Osteocyte (in vitro differentiated cells): ENCODE measurements around the gene CTCFL. TPM values are rescaled to one million over a fixed set of nuclear protein-coding genes. Genes with fewer than 3 reads are reported as not detected.
"Not testable (repeated sequence)": the region's sequence is repeated elsewhere in the genome, so short reads cannot be mapped to it uniquely, and the experiment has no call there.

Source experiments
- DNase-seq: peaks from one replicate; pipeline ENCODE4 v3.0.0; 2021; ENCODE audit warnings: mixed read lengths; ENCODE audit not compliant: unreplicated experiment; ENCODE audit errors: extremely low spot score
- H3K27ac Mint-ChIP-seq: one replicate; pipeline ENCODE4 v1.8.0; 2021; ENCODE audit warnings: mild to moderate bottlenecking, mixed read lengths; ENCODE audit not compliant: unreplicated experiment
- H3K27me3 Mint-ChIP-seq: one replicate; pipeline ENCODE4 v1.8.0; 2021; ENCODE audit warnings: mixed read lengths; ENCODE audit not compliant: unreplicated experiment
- H3K36me3 Mint-ChIP-seq: one replicate; pipeline ENCODE4 v1.8.0; 2021; ENCODE audit warnings: mixed read lengths; ENCODE audit not compliant: unreplicated experiment
- H3K4me1 Mint-ChIP-seq: one replicate; pipeline ENCODE4 v1.8.0; 2021; ENCODE audit warnings: mixed read lengths; ENCODE audit not compliant: unreplicated experiment
- H3K4me3 Mint-ChIP-seq: one replicate; pipeline ENCODE4 v1.8.0; 2021; ENCODE audit warnings: mild to moderate bottlenecking, moderate library complexity, mixed read lengths; ENCODE audit not compliant: unreplicated experiment
- H3K9me3 Mint-ChIP-seq: one replicate; pipeline ENCODE4 v1.8.0; 2021; ENCODE audit warnings: mixed read lengths; ENCODE audit not compliant: unreplicated experiment
- total RNA-seq: library from RNA; stranded (reverse); gene quantifications from 2 replicates; pipeline ENCODE4 v1.2.1, GENCODE V29; 2021
- TF ChIP-seq, protein P1 (sequence below): fragments of 200-600 bp; sonication (generic); IDR thresholded peaks from 2 replicates; pipeline ENCODE4 v1.5.0; 2021; ENCODE audit warnings: antibody characterized with exemption, mild to moderate bottlenecking, moderate library complexity

Gene CTCFL
- total RNA-seq, 1 donor from 2014 or later = not detected

- no peaks in the 10 kb centered on the region for H3K27me3 Mint-ChIP-seq
- H3K4me3 Mint-ChIP-seq = no peak overlapping the region
- no peaks in the 10 kb centered on the region for H3K36me3 Mint-ChIP-seq
- DNase-seq = no peak
- H3K9me3 Mint-ChIP-seq = no peaks in the 10 kb centered on the region
- H3K27ac Mint-ChIP-seq = no peak overlapping the region
- TF ChIP-seq, protein P1, sequence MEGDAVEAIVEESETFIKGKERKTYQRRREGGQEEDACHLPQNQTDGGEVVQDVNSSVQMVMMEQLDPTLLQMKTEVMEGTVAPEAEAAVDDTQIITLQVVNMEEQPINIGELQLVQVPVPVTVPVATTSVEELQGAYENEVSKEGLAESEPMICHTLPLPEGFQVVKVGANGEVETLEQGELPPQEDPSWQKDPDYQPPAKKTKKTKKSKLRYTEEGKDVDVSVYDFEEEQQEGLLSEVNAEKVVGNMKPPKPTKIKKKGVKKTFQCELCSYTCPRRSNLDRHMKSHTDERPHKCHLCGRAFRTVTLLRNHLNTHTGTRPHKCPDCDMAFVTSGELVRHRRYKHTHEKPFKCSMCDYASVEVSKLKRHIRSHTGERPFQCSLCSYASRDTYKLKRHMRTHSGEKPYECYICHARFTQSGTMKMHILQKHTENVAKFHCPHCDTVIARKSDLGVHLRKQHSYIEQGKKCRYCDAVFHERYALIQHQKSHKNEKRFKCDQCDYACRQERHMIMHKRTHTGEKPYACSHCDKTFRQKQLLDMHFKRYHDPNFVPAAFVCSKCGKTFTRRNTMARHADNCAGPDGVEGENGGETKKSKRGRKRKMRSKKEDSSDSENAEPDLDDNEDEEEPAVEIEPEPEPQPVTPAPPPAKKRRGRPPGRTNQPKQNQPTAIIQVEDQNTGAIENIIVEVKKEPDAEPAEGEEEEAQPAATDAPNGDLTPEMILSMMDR = no peak
- H3K4me1 Mint-ChIP-seq = peaks cover 12% of the 10 kb centered on the region
These were observed 31.8 kb downstream of the CTCFL start for GRCh38 chr20:57493091-57493615.

- peaks cover under 1% of the 10 kb centered on the region for H3K9me3 Mint-ChIP-seq
- no peak overlapping the region for H3K4me3 Mint-ChIP-seq
- H3K36me3 Mint-ChIP-seq = no peaks in the 10 kb centered on the region
- no peaks in the 10 kb centered on the region for H3K27me3 Mint-ChIP-seq
- no peak overlapping the region for H3K27ac Mint-ChIP-seq
- H3K4me1 Mint-ChIP-seq = peaks cover 12% of the 10 kb centered on the region
- TF ChIP-seq, protein P1 = no peak
- DNase-seq = no peak
These were observed 33.6 kb downstream of the CTCFL start for GRCh38 chr20:57491373-57491772.

DNA sequence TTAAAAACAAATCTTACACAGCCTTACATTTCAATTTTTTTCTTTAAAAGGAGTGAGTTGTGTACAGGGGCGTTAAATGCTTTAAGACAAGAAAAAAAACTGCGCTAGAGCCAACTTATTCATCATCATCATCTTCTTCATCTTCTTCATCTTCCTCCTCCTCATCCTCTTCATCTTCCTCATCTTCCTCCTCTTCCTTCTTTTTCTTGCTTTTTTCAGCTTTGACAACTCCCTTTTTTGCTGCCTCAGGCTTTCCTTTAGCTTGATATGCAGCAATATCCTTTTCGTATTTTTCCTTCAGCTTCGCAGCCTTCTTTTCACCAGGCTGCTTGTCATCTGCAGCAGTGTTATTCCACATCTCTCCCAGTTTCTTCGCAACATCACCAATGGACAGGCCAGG is 36.7 kb downstream of the CTCFL start:
- not testable (repeated sequence) for H3K36me3 Mint-ChIP-seq, H3K4me1 Mint-ChIP-seq, H3K27me3 Mint-ChIP-seq, H3K9me3 Mint-ChIP-seq, DNase-seq, H3K4me3 Mint-ChIP-seq, H3K27ac Mint-ChIP-seq

DNA sequence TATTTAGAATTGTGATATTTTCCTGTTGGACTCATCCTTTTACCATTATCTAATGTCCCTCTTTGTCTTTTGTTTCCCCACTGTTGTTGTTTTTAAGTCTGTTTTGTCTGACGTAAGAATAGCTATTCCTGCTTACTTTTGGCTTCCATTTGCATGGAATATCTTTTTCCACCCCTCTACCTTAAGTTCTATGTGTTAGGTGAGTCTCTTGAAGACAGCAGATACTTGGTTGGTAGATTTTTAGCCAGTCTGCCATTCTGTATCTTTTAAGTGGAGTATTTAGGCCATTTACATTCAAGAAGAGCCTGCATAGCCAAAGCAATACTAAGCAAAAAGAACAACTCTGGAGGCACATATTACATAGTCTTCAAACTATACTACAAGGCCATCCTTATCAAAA is 39.2 kb downstream of the CTCFL start:
- DNase-seq = no peak
- Mint-ChIP-seq H3K9me3 (peaks cover 8% of the 10 kb centered on the region), H3K27me3 (peaks cover 2% of the 10 kb centered on the region), H3K4me1 (no peaks in the 10 kb centered on the region), H3K4me3 (no peak overlapping the region), H3K36me3 (no peaks in the 10 kb centered on the region), H3K27ac (no peak overlapping the region)
- TF ChIP-seq, protein P1 = no peak

DNA sequence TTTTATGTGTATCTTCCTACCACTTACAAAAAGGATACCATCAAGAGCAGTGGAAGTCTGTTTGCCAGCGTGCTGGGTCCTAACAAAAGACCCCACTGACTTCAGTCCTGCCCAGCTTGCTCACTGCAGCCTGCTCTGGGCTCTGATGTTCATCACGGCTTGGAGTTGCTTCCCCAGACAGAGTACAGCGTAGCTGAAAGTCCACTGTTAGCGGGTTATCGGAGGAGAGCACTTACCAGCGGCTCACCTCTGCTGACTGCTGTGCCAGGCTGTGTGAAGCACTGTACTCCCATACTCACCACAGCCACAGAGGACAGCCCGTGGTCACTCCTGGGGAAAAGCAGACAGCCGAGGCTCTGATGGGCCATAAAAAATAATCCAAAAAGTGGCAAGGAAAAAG is 40.2 kb downstream of the CTCFL start:
- Mint-ChIP-seq H3K27me3 (peaks cover 4% of the 10 kb centered on the region), H3K36me3 (no peaks in the 10 kb centered on the region), H3K27ac (no peak overlapping the region), H3K4me1 (no peaks in the 10 kb centered on the region), H3K4me3 (no peak overlapping the region), H3K9me3 (peaks cover 8% of the 10 kb centered on the region)
- DNase-seq = no peak
- TF ChIP-seq, protein P1 = no peak
